Coronary artery (tissue), 2 donors: ENCODE data around the gene TMA7.
"Not testable (repeated sequence)": the region's sequence is repeated elsewhere in the genome, so short reads cannot be mapped to it uniquely, and the experiment has no call there.

ENCODE experiments used
- DNase-seq: peaks from one replicate; pipeline ENCODE4 v3.0.0-alpha.2; 2017; ENCODE audit warnings: low spot score
- H3K27ac ChIP-seq, 2 donors: fragments of 200-600 bp; sonication (generic); one replicate each; pipeline ENCODE4 v1.5.1; 2016 to 2019
- H3K4me3 ChIP-seq: fragments of 200-600 bp; sonication (generic); 2 replicates; pipeline ENCODE4 v1.5.1; 2016; ENCODE audit warnings: mild to moderate bottlenecking, moderate library complexity
- CTCF ChIP-seq: fragments of 200-600 bp; sonication (generic); IDR thresholded peaks from one replicate; pipeline ENCODE4 v1.5.1; 2019; ENCODE audit warnings: antibody characterized with exemption

TMA7 gene

GRCh38 chr3:48468329-48468731 is 28.3 kb downstream of the TMA7 start:
- H3K27ac ChIP-seq, result peak overlapping the region; percentile 96 to 100
- peak overlapping the region; percentile 19 for H3K4me3 ChIP-seq
- DNase-seq, result no peak

GRCh38 chr3:48469046-48469915 is 29.2 kb downstream of the TMA7 start:
- no peak for DNase-seq
- no peak for TF ChIP-seq CTCF
- Histone ChIP-seq H3K27ac (peak overlapping the region in 1 of 2 donors; percentile 100), H3K4me3 (peak overlapping the region; percentile 50)

More at GRCh38 chr3:48468329-48468731, 28.3 kb downstream of the TMA7 start:
- TF ChIP-seq CTCF, result no peak

GRCh38 chr3:48470286-48470685 is 30.2 kb downstream of the TMA7 start:
- DNase-seq, result no peak
- Histone ChIP-seq H3K27ac (peak overlapping the region in 1 of 2 donors; percentile 100), H3K4me3 (peak overlapping the region; percentile 50)
- no peak for TF ChIP-seq CTCF

GRCh38 chr3:48472673-48472922 is 32.5 kb downstream of the TMA7 start:
- H3K27ac ChIP-seq, result peak overlapping the region; percentile 96 to 98
- H3K4me3 ChIP-seq, result peak overlapping the region; percentile 84
- no peak for TF ChIP-seq CTCF
- DNase-seq, result no peak

- H3K4me3 ChIP-seq, result peak overlapping the region; percentile 84
- TF ChIP-seq CTCF, result no peak
- H3K27ac ChIP-seq, result peak overlapping the region; percentile 96 to 98
- DNase-seq, result peak; percentile 94
These were observed 33.0 kb downstream of the TMA7 start for GRCh38 chr3:48472923-48473616.

GRCh38 chr3:48473617-48473952 is 33.5 kb downstream of the TMA7 start:
- TF ChIP-seq CTCF, result no peak
- H3K4me3 ChIP-seq, result no peak overlapping the region
- H3K27ac ChIP-seq, result peak overlapping the region; percentile 96 to 98
- no peak for DNase-seq

GRCh38 chr3:48474031-48474430 is 34.0 kb downstream of the TMA7 start:
- not testable (repeated sequence) for H3K27ac ChIP-seq, DNase-seq, H3K4me3 ChIP-seq
